Measurements from ENCODE around the gene JUNB.
A peak's percentile ranks its signal among the peaks of the same experiment; 100 is the strongest.
"Not testable (repeated sequence)": the region's sequence is repeated elsewhere in the genome, so short reads cannot be mapped to it uniquely, and the experiment has no call there.

JUNB gene

GRCh38 chr19:12804051-12804450 lies 12.8 kb downstream of the JUNB start:
- no peak for DNase-seq

- DNase-seq = peak; percentile 88
Observed at GRCh38 chr19:12806242-12807081, 15.2 kb downstream of the JUNB start, which contains the start of gene RNASEH2A. Gene RNASEH2A, plus strand, starts transcription at chr19:12806584. Its CDS starts 90 bp downstream, at chr19:12806674.

GRCh38 chr19:12815088-12815487 lies 23.8 kb downstream of the JUNB start:
- no peak for DNase-seq

GRCh38 chr19:12817188-12817587 lies 25.9 kb downstream of the JUNB start:
- not testable (repeated sequence) for DNase-seq

- not testable (repeated sequence) for DNase-seq
Observed at GRCh38 chr19:12817810-12818209, 26.5 kb downstream of the JUNB start.

- no peak for DNase-seq
Observed at GRCh38 chr19:12821761-12822160, 30.5 kb downstream of the JUNB start.

- no peak for DNase-seq
Observed at GRCh38 chr19:12825254-12826131, 34.2 kb downstream of the JUNB start.

GRCh38 chr19:12828494-12828893 lies 37.2 kb downstream of the JUNB start:
- DNase-seq = no peak

GRCh38 chr19:12833418-12833737 lies 42.1 kb downstream of the JUNB start:
- no peak for DNase-seq

- DNase-seq = no peak
Observed at GRCh38 chr19:12833738-12834565, 42.7 kb downstream of the JUNB start.

- no peak for DNase-seq
Observed at GRCh38 chr19:12834566-12834943, 43.3 kb downstream of the JUNB start, which contains the start of gene RTBDN. Gene RTBDN, minus strand, starts transcription at chr19:12834579. Its CDS starts 4,600 bp downstream, at chr19:12829979.

GRCh38 chr19:12834976-12835757 lies 43.9 kb downstream of the JUNB start:
- DNase-seq = no peak

GRCh38 chr19:12836529-12836863 lies 45.2 kb downstream of the JUNB start:
- DNase-seq = no peak

GRCh38 chr19:12837225-12837624 lies 45.9 kb downstream of the JUNB start:
- DNase-seq = no peak

- no peak for DNase-seq
Observed at GRCh38 chr19:12838182-12838885, 47.0 kb downstream of the JUNB start, which contains the start of gene MAST1. Gene MAST1, plus strand, starts transcription at chr19:12838515. Its CDS starts 58 bp downstream, at chr19:12838573.

GRCh38 chr19:12838886-12839756 lies 47.8 kb downstream of the JUNB start:
- no peak for DNase-seq

- peak; percentile 49 for DNase-seq
Observed at GRCh38 chr19:12840091-12841079, 49.1 kb downstream of the JUNB start.

GRCh38 chr19:12841094-12841493 lies 49.8 kb downstream of the JUNB start:
- peak; percentile 23 for DNase-seq

GRCh38 chr19:12842511-12842910 lies 51.2 kb downstream of the JUNB start:
- no peak for DNase-seq

Data from fibroblast of skin of abdomen (primary cell).